Measurements from ENCODE around the gene ECPAS. TPM values are rescaled to one million over a fixed set of nuclear protein-coding genes. Genes with fewer than 3 reads are reported as not detected.
"Not testable (repeated sequence)": the region's sequence is repeated elsewhere in the genome, so short reads cannot be mapped to it uniquely, and the experiment has no call there.

The ECPAS gene, protein sequence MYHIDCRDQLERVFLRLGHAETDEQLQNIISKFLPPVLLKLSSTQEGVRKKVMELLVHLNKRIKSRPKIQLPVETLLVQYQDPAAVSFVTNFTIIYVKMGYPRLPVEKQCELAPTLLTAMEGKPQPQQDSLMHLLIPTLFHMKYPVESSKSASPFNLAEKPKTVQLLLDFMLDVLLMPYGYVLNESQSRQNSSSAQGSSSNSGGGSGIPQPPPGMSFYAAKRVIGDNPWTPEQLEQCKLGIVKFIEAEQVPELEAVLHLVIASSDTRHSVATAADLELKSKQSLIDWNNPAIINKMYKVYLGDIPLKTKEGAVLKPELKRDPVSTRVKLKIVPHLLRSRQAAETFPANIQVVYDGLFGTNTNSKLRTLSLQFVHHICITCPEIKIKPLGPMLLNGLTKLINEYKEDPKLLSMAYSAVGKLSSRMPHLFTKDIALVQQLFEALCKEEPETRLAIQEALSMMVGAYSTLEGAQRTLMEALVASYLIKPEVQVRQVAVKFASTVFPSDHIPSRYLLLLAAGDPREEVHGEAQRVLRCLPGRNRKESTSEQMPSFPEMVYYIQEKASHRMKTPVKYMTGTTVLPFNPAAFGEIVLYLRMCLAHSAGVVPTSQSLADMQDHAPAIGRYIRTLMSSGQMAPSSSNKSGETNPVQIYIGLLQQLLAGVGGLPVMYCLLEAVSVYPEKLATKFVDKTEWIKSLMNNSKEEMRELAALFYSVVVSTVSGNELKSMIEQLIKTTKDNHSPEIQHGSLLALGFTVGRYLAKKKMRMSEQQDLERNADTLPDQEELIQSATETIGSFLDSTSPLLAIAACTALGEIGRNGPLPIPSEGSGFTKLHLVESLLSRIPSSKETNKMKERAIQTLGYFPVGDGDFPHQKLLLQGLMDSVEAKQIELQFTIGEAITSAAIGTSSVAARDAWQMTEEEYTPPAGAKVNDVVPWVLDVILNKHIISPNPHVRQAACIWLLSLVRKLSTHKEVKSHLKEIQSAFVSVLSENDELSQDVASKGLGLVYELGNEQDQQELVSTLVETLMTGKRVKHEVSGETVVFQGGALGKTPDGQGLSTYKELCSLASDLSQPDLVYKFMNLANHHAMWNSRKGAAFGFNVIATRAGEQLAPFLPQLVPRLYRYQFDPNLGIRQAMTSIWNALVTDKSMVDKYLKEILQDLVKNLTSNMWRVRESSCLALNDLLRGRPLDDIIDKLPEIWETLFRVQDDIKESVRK (N-terminal part only)
- total RNA-seq = 116 and 131 TPM in 2 replicates

- DNase-seq (ENCODE audit: low read depth) = peak; percentile 59
Observed at GRCh38 chr9:111483858-111484571, at the start of gene ECPAS. ECPAS (minus strand) TSS chr9:111484383; CDS start chr9:111472918, 11,465 bp downstream.

DNA sequence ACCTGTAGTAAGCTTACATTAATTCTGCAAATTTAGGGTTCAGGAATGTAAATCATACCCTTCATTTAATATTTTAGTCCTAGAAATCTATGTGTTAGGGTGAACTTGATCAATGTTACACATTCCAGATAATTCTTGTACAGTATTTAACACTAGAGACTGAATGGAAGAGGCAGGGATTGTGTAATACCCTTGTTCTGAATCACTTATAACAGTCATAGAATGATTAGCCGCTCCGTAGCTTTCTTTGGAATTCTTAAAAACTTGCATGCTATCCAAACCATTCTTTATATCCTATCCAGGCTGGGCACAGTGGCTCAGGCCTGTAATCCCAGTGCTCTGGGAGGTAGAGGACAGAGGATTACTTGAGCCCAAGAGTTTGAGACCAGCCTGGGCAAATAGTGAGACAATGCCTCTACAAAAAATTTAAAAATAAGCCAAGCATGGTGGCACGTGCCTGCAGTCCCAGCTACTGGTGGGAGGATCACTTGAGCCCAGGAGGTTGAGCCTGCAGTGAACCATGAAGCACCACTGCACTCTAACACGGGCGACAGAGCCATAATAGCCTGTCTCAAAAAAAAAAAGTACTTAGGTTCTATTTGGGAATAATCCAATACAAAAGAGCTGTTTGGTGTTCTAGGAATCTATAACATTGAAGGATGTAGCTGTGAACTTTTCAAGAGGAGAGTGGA, 49.1 kb upstream of the ECPAS start:
- DNase-seq (ENCODE audit: low read depth) = peak; percentile 55

DNA sequence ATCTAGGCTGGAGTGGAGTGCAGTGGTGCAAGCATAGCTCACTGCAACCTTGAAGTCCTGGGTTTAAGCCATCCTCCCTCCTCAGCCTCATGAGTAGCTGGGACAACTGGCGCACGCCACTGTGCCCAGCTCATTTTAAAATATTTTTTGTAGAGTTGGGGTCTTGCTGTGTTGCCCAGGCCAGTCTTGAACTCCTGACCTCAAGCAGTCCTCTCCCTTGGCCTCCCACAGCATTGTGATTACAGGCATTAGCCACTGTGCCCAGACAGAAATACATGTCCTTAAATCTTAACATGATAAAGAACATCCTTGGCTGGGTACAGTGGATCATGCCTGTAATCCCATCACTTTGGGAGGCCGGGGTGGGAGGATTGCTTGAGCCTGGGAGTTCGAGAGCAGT, 47.5 kb upstream of the ECPAS start:
- DNase-seq (ENCODE audit: low read depth) = no peak

DNA sequence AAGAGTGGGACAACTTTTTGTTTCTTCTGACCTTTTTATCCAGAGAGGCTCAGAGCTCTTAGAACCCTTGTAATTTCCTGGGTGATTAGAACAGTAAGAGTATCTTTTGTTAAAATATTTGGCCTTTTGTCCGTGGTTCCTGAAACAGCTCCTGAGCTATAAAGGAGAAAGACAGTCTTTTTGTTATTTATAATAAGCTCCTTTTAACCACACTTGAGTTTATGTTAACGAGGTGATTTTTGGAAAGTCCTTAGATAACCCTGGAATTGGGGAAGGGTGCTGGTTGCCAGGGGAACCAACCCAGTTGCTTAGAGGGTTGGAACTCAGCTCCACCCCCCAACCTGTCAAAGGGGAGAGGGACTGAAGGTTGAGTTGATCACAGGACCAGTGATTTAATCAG, 45.6 kb upstream of the ECPAS start:
- DNase-seq (ENCODE audit: low read depth) = no peak

GRCh38 chr9:111527347-111527746, 43.2 kb upstream of the ECPAS start:
- no peak for DNase-seq (ENCODE audit: low read depth)

DNA sequence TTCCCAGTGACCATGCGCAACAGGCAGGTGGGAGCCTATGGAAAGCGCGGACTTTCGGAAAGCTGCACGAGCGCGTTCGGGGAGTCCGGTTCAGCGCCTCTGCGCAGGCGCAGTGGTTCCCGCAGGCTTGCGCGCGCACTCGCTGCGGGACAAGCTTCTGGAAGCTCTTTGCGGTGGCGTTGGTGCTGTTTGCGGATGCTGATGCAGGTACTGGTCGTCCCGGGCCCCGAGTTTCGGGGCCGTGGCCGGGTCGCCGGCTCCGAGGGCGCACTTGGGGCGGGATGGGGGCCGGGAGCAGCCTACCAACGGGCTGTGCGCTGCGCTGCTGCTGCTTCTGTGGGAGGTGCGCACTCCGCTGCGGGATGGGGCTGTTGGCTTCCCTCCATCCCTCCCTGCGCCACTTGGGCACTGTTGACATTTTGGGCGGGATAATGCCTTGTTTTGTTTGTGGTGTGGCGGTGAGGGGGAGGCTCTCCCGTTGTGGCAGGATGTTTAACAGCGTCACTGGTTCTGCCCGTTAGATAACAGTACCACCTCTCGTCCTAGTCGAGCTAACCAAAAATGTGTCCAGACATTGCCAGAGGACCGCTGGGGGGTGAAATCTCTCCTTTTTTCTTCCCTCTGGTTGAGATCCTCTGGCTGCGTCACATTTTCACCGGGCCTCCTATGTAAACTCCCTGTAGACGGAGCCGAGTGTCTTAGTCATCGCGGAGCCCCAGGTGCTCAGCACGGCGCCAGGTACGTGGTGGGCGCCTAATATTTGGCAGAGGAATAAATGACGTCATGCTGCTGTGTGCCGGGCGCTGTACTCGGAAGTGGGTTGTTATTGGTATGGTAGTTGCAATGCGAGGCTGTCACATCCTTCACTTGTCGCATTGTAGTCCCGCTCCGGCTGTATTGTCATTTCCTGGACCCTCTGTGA, 41.1 kb upstream of the ECPAS start, which contains the start of gene ZNF483:
Gene ZNF483 (plus strand): TSS at position 124 of the 922 bp plus-strand sequence. CDS start 2,217 bp downstream, outside the sequence.
- DNase-seq (ENCODE audit: low read depth) = peak; percentile 50

GRCh38 chr9:111524731-111525055, 40.5 kb upstream of the ECPAS start:
- DNase-seq (ENCODE audit: low read depth) = no peak

GRCh38 chr9:111516061-111516465, 31.9 kb upstream of the ECPAS start:
- DNase-seq (ENCODE audit: low read depth) = peak; percentile 12

DNA sequence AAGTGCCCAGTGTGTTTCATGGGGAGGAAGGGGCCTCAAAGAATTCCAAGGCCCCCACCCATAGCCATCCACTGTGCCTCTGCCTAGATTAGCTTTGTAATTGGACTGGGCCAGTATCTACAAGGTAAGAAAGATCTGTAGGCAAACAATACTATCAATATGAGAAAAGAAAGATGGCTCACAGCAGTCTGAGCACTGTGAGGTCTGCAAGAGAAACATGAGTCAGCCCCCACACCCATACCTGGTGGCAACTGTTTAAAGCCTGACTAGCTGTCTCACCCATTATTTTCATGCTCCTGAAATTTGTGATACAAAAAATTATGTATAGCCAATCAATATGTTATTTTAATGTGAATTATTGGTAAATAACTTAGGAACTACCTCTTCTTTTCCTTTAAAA, 30.8 kb upstream of the ECPAS start:
- DNase-seq (ENCODE audit: low read depth) = no peak

- DNase-seq (ENCODE audit: low read depth) = not testable (repeated sequence)
Observed at GRCh38 chr9:111511581-111511980, 27.4 kb upstream of the ECPAS start.

DNA sequence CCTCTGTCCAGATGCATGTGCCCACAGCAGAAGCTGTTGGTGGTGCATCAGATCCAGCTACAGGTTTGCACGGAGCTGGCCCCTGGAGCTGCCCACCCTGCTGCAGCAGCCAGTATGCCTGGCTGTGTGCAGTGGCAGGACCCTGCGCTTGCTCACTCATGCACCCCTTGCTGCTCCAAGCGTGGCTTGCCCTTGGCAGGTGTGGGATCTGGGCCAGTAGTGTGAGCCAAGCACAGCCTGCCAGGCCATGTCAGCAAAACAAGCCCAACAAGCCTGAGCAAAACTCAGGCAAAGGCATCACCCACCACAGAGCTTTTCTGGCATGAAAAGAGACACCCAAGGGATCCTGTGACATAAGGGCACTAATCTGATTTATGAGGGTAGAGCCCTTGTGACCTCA, 18.3 kb upstream of the ECPAS start:
- no peak for DNase-seq (ENCODE audit: low read depth)

DNA sequence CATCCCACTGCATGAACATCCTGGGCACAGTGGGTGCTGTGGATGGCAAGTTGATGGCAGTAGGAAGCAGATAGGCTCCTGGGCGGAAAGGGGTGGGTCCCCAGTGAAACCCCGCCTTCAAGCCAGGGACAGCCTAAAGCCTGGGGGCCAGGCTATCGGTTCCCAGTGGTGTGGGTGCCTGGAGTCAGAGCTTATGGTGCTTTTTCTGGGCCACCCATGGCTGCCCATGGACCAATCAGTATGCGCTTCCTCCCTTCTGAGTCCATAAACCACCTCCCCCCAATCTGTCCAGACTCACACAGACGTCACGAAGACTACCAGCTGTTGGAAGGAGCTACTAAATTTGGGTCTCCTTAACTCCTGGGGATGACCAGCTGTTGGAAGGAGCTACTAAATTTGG, 17.5 kb upstream of the ECPAS start:
- DNase-seq (ENCODE audit: low read depth) = no peak

GRCh38 chr9:111501005-111501562, 16.9 kb upstream of the ECPAS start:
- DNase-seq (ENCODE audit: low read depth) = no peak

- DNase-seq (ENCODE audit: low read depth) = not testable (repeated sequence)
Observed at GRCh38 chr9:111497196-111497595, 13.0 kb upstream of the ECPAS start.

DNA sequence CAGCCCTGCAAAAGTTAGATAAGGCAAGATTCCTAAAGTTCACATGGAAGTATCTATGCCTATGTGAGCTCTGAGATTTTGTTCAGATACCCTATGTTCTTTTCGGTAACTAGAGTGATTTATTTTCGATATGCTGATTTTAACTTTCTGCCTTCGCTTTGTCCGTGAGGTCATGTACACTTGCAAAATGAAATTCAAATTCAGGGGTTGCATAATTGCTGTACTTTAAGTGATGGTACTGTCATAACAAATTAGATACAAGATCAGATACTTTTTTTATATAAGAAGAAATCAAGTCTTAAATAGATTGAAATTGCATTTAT, 350 bp upstream of the ECPAS start:
- DNase-seq (ENCODE audit: low read depth) = no peak

GRCh38 chr9:111483439-111483857, 735 bp downstream of the ECPAS start:
- DNase-seq (ENCODE audit: low read depth) = no peak

DNA sequence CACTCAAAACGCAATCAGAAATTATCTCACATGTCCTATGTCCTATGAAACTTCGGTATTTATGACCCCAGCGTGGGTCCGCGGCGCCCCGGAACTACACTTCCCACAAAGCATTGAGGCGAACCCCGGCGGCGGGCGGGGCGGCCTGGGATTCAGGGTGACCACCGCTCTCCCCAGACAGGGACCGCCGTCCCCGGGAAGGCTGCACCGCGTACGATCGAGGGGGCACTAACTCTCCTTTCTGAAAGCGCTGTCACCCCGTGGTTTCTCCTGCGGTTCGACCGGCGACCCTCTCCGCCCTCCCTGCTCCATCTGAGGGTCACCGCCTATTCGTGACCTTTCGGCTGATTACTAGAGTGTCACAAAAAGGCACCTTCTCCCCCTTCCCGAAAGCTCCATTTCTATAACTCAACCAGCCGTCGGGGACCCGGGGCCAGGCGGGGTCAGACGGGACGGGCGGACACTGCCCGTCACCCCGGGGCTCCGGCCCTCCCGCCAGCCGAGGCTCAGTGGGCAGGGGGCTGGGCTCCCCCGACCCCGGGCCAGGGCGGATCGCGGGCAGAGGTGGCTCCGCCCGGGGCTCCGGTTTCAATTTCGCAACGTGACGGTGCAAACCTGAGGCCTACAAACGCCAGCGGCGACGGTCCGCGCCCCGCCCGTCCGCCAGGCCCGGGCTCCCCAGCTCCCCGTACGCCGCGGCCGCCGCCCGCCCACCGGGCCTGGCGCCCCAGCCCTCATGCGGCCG, 1.3 kb downstream of the ECPAS start:
- DNase-seq (ENCODE audit: low read depth) = peak; percentile 27

- peak; percentile 44 for DNase-seq (ENCODE audit: low read depth)
Observed at GRCh38 chr9:111481885-111482636, 2.1 kb downstream of the ECPAS start.
